ENCODE data around the gene ZNF326.

GRCh38 chr1:89989099-89989498 lies 5.8 kb upstream of the ZNF326 start:
- no peak for TF ChIP-seq CTCF (IDR thresholded peaks at IDR 0.05)
- no peak for TF ChIP-seq POLR2A (IDR thresholded peaks at IDR 0.05)

Measured in adrenal gland (tissue), 5 donors.